A549 (cell line): Measurements from ENCODE around the gene TFDP2. TPM values are rescaled to one million over a fixed set of nuclear protein-coding genes. Genes with fewer than 3 reads are reported as not detected.

Experiments
- ATAC-seq, 2 experiments: fragments of 200-7000 bp in 1 of 2; fragments of >200 bp in 1 of 2; cut with Nextera tagmentation in 1 of 2; cut with Tn5 transposase in 1 of 2; 3 replicates each; pipeline versions ENCODE4 v1.8.0 to v1.9.1; 2018 to 2020; ENCODE audit warnings: mild to moderate bottlenecking in 1 of 2, moderate library complexity in 1 of 2
- CTCF ChIA-PET: fragments of 300-600 bp; sonication (Branson Sonifier 250); formaldehyde crosslinking; extraction: SDS; loops from one replicate; lab custom pipeline; 2021; ENCODE audit warnings: antibody characterized with exemption, inconsistent platforms; lab: Yijun Ruan, JAX
- POLR2A ChIA-PET: fragments of 350-600 bp; formaldehyde crosslinking; extraction: SDS; loops from one replicate; lab custom pipeline; 2021; ENCODE audit warnings: antibody characterized with exemption, inconsistent platforms; lab: Yijun Ruan, JAX
- DNase-seq, 2 experiments: peaks; one replicate each; pipeline versions ENCODE4 v3.0.0 to v3.0.0-alpha.2; 2011 to 2016; ENCODE audit warnings: low read depth in 1 of 2, low spot score in 1 of 2
- FAIRE-seq: peaks from 2 replicates; lab custom pipeline; 2011; peaks lifted over from hg19 to GRCh38; lab: Jason Lieb, UNC
- H3K27ac ChIP-seq, 2 experiments: fragments of >200 bp; sonication (Bioruptor Twin); formaldehyde crosslinking; 3 replicates each; pipeline ENCODE4 v1.5.1; 2016 to 2017
- H3K4me1 ChIP-seq: fragments of >200 bp; sonication (Bioruptor Twin); formaldehyde crosslinking; 3 replicates; pipeline ENCODE4 v1.6.1; 2016
- H3K4me2 ChIP-seq: fragments of >200 bp; sonication (Bioruptor Twin); formaldehyde crosslinking; 3 replicates; pipeline ENCODE4 v1.6.1; 2016
- H3K4me3 ChIP-seq: fragments of >200 bp; sonication (Bioruptor Twin); formaldehyde crosslinking; 3 replicates; pipeline ENCODE4 v1.5.1; 2016
- H3K9me3 ChIP-seq: fragments of >200 bp; sonication (Bioruptor Twin); formaldehyde crosslinking; 3 replicates; pipeline ENCODE4 v1.6.1; 2016
- BHLHE40 ChIP-seq: IDR thresholded peaks from 2 replicates; pipeline ENCODE4 v1.6.1; 2012; ENCODE audit warnings: low read depth, low read length, inconsistent platforms
- CBX2 ChIP-seq: fragments of 200-600 bp; sonication (generic); IDR thresholded peaks from 2 replicates; pipeline ENCODE4 v1.6.1; 2016; ENCODE audit warnings: low read depth, mild to moderate bottlenecking, borderline replicate concordance
- CEBPB ChIP-seq, 2 experiments: fragments of >200 bp in 1 of 2; sonication (Bioruptor Twin) in 1 of 2; formaldehyde crosslinking in 1 of 2; IDR thresholded peaks; 2 replicates each; pipeline ENCODE4 v1.6.1; 2012 to 2016
- CHD2 ChIP-seq: fragments of 150-350 bp; IDR thresholded peaks from 2 replicates; pipeline ENCODE4 v1.6.1; 2014; ENCODE audit warnings: low read length; ENCODE audit not compliant: partially characterized antibody
- CHD4 ChIP-seq: fragments of 200-600 bp; sonication (generic); IDR thresholded peaks from 2 replicates; pipeline ENCODE4 v1.6.1; 2016; ENCODE audit warnings: antibody characterized with exemption, mild to moderate bottlenecking, borderline replicate concordance
- EHF ChIP-seq: fragments of 250-450 bp; sonication (Bioruptor Pico); IDR thresholded peaks from 2 replicates; pipeline ENCODE4 v1.5.0; 2020; ENCODE audit warnings: mild to moderate bottlenecking
- ESRRA ChIP-seq: fragments of 150-350 bp; IDR thresholded peaks from 2 replicates; pipeline ENCODE4 v1.6.1; 2014; ENCODE audit warnings: mild to moderate bottlenecking, low read length, borderline replicate concordance
- FOSL2 ChIP-seq, 2 experiments: fragments of 450-650 bp in 1 of 2; fragments of >200 bp in 1 of 2; sonication (Bioruptor Twin) in 1 of 2; formaldehyde crosslinking; IDR thresholded peaks; 2 replicates each; pipeline versions ENCODE4 v1.5.0 to v1.6.1; 2016 to 2020; ENCODE audit warnings: mild to moderate bottlenecking in 1 of 2, moderate library complexity in 1 of 2
- HEYL ChIP-seq: fragments of 250-450 bp; sonication (Bioruptor Pico); IDR thresholded peaks from 2 replicates; pipeline ENCODE4 v1.8.0; 2021; ENCODE audit warnings: mild to moderate bottlenecking, moderate library complexity
- HOXA7 ChIP-seq: fragments of 250-450 bp; sonication (Bioruptor Pico); IDR thresholded peaks from 2 replicates; pipeline ENCODE4 v1.5.0; 2020; ENCODE audit warnings: mild to moderate bottlenecking, moderate library complexity
- JUN ChIP-seq, 2 experiments: fragments of >200 bp; sonication (Bioruptor Twin); formaldehyde crosslinking; IDR thresholded peaks; 2 replicates in 1 of 2; 3 replicates in 1 of 2; pipeline ENCODE4 v1.6.1; 2016 to 2017
- JUNB ChIP-seq: fragments of >200 bp; sonication (Bioruptor Twin); formaldehyde crosslinking; IDR thresholded peaks from 2 replicates; pipeline ENCODE4 v1.6.1; 2016
- MAZ ChIP-seq: fragments of 150-350 bp; IDR thresholded peaks from 2 replicates; pipeline ENCODE4 v1.6.1; 2014; ENCODE audit warnings: antibody characterized with exemption, low read depth, low read length, borderline replicate concordance
- PHF8 ChIP-seq: fragments of 200-600 bp; sonication (generic); IDR thresholded peaks from 2 replicates; pipeline ENCODE4 v1.6.1; 2016; ENCODE audit warnings: low read depth, mild to moderate bottlenecking, antibody characterized with exemption, moderate library complexity, borderline replicate concordance
- POLR2A ChIP-seq: IDR thresholded peaks from 2 replicates; pipeline ENCODE4 v1.6.1; 2012; ENCODE audit warnings: mild to moderate bottlenecking, low read length
- RNF2 ChIP-seq: fragments of 200-600 bp; sonication (generic); IDR thresholded peaks from 2 replicates; pipeline ENCODE4 v1.6.1; 2016; ENCODE audit warnings: low read depth, mild to moderate bottlenecking, antibody characterized with exemption, moderate library complexity, borderline replicate concordance
- SREBF2 ChIP-seq: fragments of 450-650 bp; IDR thresholded peaks from 2 replicates; pipeline ENCODE4 v1.6.1; 2014; ENCODE audit warnings: mild to moderate bottlenecking, moderate library complexity
- TFCP2L1 ChIP-seq: fragments of 250-450 bp; sonication (Bioruptor Pico); IDR thresholded peaks from 2 replicates; pipeline ENCODE4 v1.5.0; 2021; ENCODE audit warnings: mild to moderate bottlenecking
- TP53 ChIP-seq: fragments of 250-450 bp; sonication (Bioruptor Pico); IDR thresholded peaks from 2 replicates; pipeline ENCODE4 v1.5.0; 2021; ENCODE audit warnings: mild to moderate bottlenecking, moderate library complexity
- ZFP36 ChIP-seq: fragments of 450-650 bp; IDR thresholded peaks from 2 replicates; pipeline ENCODE4 v1.6.1; 2014; ENCODE audit warnings: borderline replicate concordance; ENCODE audit not compliant: partially characterized antibody
- WGBS: methylation state at CpG from one replicate; pipeline ENCODE4 v1.1.6; 2017; ENCODE audit errors: missing lambda C conversion rate; 5-methylcytosine and 5-hydroxymethylcytosine counted together
- polyA plus RNA-seq, 4 experiments: library from polyadenylated mRNA; depleted of rRNA in 3 of 4; stranded (reverse); fragments of >200 nt; fragmentation: RNase III in 1 of 4; extraction: RNeasy Plus Mini Kit Qiagen cat#74134 plus additional on column Dnase treatment in 1 of 4; gene quantifications; 2 replicates in 3 of 4; 3 replicates in 1 of 4; pipeline ENCODE4 v1.2.3, GENCODE V29; 2011 to 2017
- TF ChIP-seq, protein P1 (sequence below): fragments of >200 bp; sonication (Bioruptor Twin); formaldehyde crosslinking; IDR thresholded peaks from 2 replicates; pipeline ENCODE4 v1.6.1; 2016
- TF ChIP-seq, protein P2 (sequence below): IDR thresholded peaks from 2 replicates; pipeline ENCODE4 v1.6.1; 2012; ENCODE audit warnings: low read depth, borderline replicate concordance
- TF ChIP-seq, protein P3 (sequence below): fragments of >200 bp; sonication (Bioruptor Twin); formaldehyde crosslinking; IDR thresholded peaks from 3 replicates; pipeline ENCODE4 v1.5.1; 2016

TFDP2 gene
- polyA plus RNA-seq, 2 of the 4 experiments (the other 2 are of a cell fraction): 9.6 to 61.5 TPM

DNA sequence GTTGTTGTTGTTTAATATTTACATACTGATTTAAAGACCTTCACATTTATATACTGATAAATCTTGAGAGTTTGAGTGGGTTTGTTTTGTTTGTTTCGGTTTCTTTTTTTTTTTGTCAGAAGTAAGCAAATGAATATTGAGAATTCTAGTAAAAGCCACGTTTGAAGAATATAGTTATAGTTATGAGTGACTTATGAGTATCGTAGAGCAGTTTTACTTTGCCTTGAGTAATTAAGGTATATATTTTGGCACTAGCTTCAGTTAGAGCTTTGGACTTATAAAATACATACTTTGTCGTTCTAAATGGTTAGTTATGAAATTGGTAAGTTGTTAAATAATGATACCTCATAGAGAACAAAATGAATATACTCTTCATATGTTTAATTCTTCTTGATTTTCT lies 245.1 kb downstream of the TFDP2 start:
- ChIA-PET CTCF (interaction anchor here (1.2 to 2.7 kb wide), 2 partner anchors 10 to 18 kb away, joined by 6 to 11 read pairs; no protein-coding TSS in a partner anchor), POLR2A (no interaction called here)
- 73% methylated on average over 4 of the region's 4 CpGs for WGBS
- Histone ChIP-seq H3K4me3 (no peak overlapping the region), H3K27ac (no peak overlapping the region), H3K4me2 (no peak overlapping the region), H3K4me1 (no peaks in the 10 kb centered on the region), H3K9me3 (peaks cover 8% of the 10 kb centered on the region; the same call in 2 of the 3 replicates)
- no peak for FAIRE-seq
- no peak for ATAC-seq
- no peak for DNase-seq
- TF ChIP-seq, protein P1, sequence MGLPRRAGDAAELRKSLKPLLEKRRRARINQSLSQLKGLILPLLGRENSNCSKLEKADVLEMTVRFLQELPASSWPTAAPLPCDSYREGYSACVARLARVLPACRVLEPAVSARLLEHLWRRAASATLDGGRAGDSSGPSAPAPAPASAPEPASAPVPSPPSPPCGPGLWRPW: no peak
- no peak for TF ChIP-seq PHF8
- no peak for TF ChIP-seq CEBPB (IDR thresholded peaks at IDR 0.05)
- TF ChIP-seq CHD2: no peak
- no peak for TF ChIP-seq TP53 (CRISPR knock-in tag)
- no peak for TF ChIP-seq RNF2
- no peak for TF ChIP-seq TFCP2L1
- no peak for TF ChIP-seq JUN (IDR thresholded peaks at IDR 0.05)
- no peak for TF ChIP-seq FOSL2 (IDR thresholded peaks at IDR 0.05)
- TF ChIP-seq FOSL2 (CRISPR knock-in tag; IDR thresholded peaks at IDR 0.05): no peak
- TF ChIP-seq, all 56 proteins: peak for 0

DNA sequence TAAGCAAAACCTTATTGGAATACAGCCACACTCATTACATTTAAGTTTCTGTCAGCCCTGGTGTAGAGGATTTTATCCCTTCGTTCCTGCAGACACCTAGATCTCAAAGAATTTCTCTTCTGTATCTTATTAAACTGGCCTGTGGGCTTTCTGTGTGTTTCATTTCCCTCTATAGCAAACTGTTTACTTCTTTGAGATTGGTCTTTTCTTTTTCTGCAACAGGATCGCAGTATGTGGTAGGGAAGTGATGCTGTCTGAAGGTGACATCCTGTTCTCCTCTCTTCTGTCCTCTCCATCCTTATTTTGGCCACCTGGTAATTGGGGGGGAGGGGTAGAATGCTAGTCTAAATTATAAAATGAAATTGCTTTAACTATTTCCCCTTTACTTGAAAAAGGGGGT lies 247.4 kb downstream of the TFDP2 start:
- H3K27ac ChIP-seq: no peak overlapping the region
- FAIRE-seq: no peak
- no peak for DNase-seq
- ChIA-PET CTCF (no interaction called here), POLR2A (interaction anchor here (0.6 kb wide), 1 partner anchor 224 kb away, joined by 3 read pairs; no protein-coding TSS in a partner anchor)
- 83% methylated on average over 2 of the region's 2 CpGs for WGBS
- no peak for ATAC-seq
- H3K4me2 ChIP-seq: no peak overlapping the region
- H3K4me1 ChIP-seq: 0 out of 3 replicates have a peak, but pooled peaks cover 2% of the 10 kb centered on the region
- no peak overlapping the region for H3K4me3 ChIP-seq
- TF ChIP-seq POLR2A: no peak
- TF ChIP-seq, protein P2, sequence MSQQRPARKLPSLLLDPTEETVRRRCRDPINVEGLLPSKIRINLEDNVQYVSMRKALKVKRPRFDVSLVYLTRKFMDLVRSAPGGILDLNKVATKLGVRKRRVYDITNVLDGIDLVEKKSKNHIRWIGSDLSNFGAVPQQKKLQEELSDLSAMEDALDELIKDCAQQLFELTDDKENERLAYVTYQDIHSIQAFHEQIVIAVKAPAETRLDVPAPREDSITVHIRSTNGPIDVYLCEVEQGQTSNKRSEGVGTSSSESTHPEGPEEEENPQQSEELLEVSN: no peak
- H3K9me3 ChIP-seq: peaks cover 8% of the 10 kb centered on the region; the same call in 2 of the 3 replicates

DNA sequence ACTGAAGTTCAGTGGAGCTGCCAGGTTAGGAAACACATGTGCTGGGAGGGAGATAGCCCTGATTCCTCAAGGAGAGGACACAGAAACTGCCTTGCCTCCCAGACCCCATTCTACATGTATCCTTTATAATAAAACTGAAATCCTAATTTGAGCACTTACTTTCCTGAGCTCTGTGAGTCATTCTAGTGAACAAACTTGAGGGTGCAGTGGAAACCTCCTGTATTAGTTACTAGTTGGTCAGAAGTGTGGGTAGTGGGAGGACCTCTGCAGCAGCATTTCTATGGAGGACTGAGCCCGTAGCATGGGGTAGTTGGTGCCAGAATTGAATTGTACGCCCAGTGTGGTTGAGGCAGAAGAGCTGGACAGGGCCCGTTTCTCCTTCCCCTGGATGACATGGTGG lies 249.0 kb downstream of the TFDP2 start:
- no peak for DNase-seq
- H3K4me1 ChIP-seq: 0 out of 3 replicates have a peak, but pooled peaks cover 2% of the 10 kb centered on the region
- TF ChIP-seq, protein P2: no peak
- TF ChIP-seq HOXA7 (CRISPR knock-in tag) (no peak), MAZ (no peak), HEYL (no peak), CBX2 (no peak), BHLHE40 (no peak), EHF (CRISPR knock-in tag) (no peak), JUN (IDR thresholded peaks at IDR 0.05) (no peak), SREBF2 (no peak), CHD4 (no peak), ESRRA (no peak), JUNB (no peak), ZFP36 (no peak)
- TF ChIP-seq, protein P1: no peak
- TF ChIP-seq, protein P3, sequence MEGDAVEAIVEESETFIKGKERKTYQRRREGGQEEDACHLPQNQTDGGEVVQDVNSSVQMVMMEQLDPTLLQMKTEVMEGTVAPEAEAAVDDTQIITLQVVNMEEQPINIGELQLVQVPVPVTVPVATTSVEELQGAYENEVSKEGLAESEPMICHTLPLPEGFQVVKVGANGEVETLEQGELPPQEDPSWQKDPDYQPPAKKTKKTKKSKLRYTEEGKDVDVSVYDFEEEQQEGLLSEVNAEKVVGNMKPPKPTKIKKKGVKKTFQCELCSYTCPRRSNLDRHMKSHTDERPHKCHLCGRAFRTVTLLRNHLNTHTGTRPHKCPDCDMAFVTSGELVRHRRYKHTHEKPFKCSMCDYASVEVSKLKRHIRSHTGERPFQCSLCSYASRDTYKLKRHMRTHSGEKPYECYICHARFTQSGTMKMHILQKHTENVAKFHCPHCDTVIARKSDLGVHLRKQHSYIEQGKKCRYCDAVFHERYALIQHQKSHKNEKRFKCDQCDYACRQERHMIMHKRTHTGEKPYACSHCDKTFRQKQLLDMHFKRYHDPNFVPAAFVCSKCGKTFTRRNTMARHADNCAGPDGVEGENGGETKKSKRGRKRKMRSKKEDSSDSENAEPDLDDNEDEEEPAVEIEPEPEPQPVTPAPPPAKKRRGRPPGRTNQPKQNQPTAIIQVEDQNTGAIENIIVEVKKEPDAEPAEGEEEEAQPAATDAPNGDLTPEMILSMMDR: no peak
- no peak for FAIRE-seq
- ATAC-seq: no peak
- no peak overlapping the region for H3K4me2 ChIP-seq
- WGBS: 96% methylated on average over 3 of the region's 3 CpGs
- no peak overlapping the region for H3K4me3 ChIP-seq
- H3K27ac ChIP-seq: no peak overlapping the region
- peaks cover 8% of the 10 kb centered on the region; the same call in 2 of the 3 replicates for H3K9me3 ChIP-seq
- POLR2A ChIA-PET: no interaction called here
- CTCF ChIA-PET: interaction anchor here (0.6 to 2.2 kb wide), 5 partner anchors 13 to 63 kb away, joined by 3 to 12 read pairs (median 3); no protein-coding TSS in a partner anchor
